HEK293 (cell line): ENCODE data around the gene SAFB.

Experiments used
- CTCF ChIA-PET: fragments of 350-600 bp; formaldehyde crosslinking; extraction: SDS; loops from one replicate; lab custom pipeline; 2021; ENCODE audit warnings: antibody characterized with exemption; lab: Yijun Ruan, JAX
- POLR2A ChIA-PET: fragments of 300-600 bp; formaldehyde crosslinking; extraction: SDS; loops from one replicate; lab custom pipeline; 2020; ENCODE audit warnings: antibody characterized with exemption, inconsistent platforms; lab: Yijun Ruan, JAX
- H3K27ac ChIP-seq: fragments of 200-500 bp; sonication (Bioruptor generic); 2 replicates; pipeline ENCODE4 v1.5.1; 2014; ENCODE audit warnings: low read depth, low read length, control low read depth, inconsistent platforms; ENCODE audit errors: extremely low read depth
- H3K36me3 ChIP-seq, 2 experiments: fragments of 200-500 bp in 1 of 2; sonication (Bioruptor generic) in 1 of 2; 1 replicate in 1 of 2; 2 replicates in 1 of 2; pipeline ENCODE4 v1.5.1; 2014 to 2017; ENCODE audit warnings: inconsistent platforms in 2 of 2, low read length in 2 of 2; ENCODE audit not compliant: control insufficient read depth in 2 of 2, insufficient read depth in 1 of 2
- H3K4me1 ChIP-seq: fragments of 200-500 bp; sonication (Bioruptor generic); 2 replicates; pipeline ENCODE4 v1.5.1; 2014; ENCODE audit warnings: mild to moderate bottlenecking, low read length, inconsistent platforms; ENCODE audit not compliant: control insufficient read depth, insufficient read depth
- H3K4me3 ChIP-seq: 2 replicates; pipeline ENCODE4 v1.5.1; 2011; ENCODE audit warnings: low read depth, mild to moderate bottlenecking, control low read depth, low read length, moderate library complexity
- H3K9me3 ChIP-seq: fragments of 200-500 bp; sonication (Bioruptor generic); 2 replicates; pipeline ENCODE4 v1.5.1; 2014; ENCODE audit warnings: low read depth, low read length, inconsistent platforms; ENCODE audit not compliant: control insufficient read depth, insufficient read depth
- KLF16 ChIP-seq: fragments of 450-650 bp; formaldehyde crosslinking; IDR thresholded peaks from 2 replicates; pipeline ENCODE4 v1.5.1; 2017; ENCODE audit warnings: missing biosample characterization, missing genetic modification characterization
- SCRT2 ChIP-seq: fragments of 450-650 bp; formaldehyde crosslinking; IDR thresholded peaks from 2 replicates; pipeline ENCODE4 v1.5.1; 2016; ENCODE audit warnings: missing biosample characterization, missing genetic modification characterization
- ZBTB48 ChIP-seq: fragments of 450-650 bp; formaldehyde crosslinking; IDR thresholded peaks from 2 replicates; pipeline ENCODE4 v1.5.1; 2016; ENCODE audit warnings: missing biosample characterization, missing genetic modification characterization
- ZBTB8A ChIP-seq: fragments of 450-650 bp; formaldehyde crosslinking; IDR thresholded peaks from 2 replicates; pipeline ENCODE4 v1.5.1; 2016; ENCODE audit warnings: missing biosample characterization, missing genetic modification characterization
- ZEB2 ChIP-seq: fragments of 450-650 bp; formaldehyde crosslinking; IDR thresholded peaks from 2 replicates; pipeline ENCODE4 v1.5.1; 2016; ENCODE audit warnings: missing biosample characterization, missing genetic modification characterization
- ZIC2 ChIP-seq: fragments of 450-650 bp; formaldehyde crosslinking; IDR thresholded peaks from 2 replicates; pipeline ENCODE4 v1.5.1; 2016; ENCODE audit warnings: missing biosample characterization, missing genetic modification characterization
- ZNF23 ChIP-seq: fragments of 450-650 bp; formaldehyde crosslinking; IDR thresholded peaks from 2 replicates; pipeline ENCODE4 v1.5.1; 2016; ENCODE audit warnings: missing biosample characterization, missing genetic modification characterization, borderline replicate concordance
- ZNF501 ChIP-seq: fragments of 450-650 bp; formaldehyde crosslinking; IDR thresholded peaks from 2 replicates; pipeline ENCODE4 v1.5.1; 2016; ENCODE audit warnings: missing biosample characterization, missing genetic modification characterization
- ZNF530 ChIP-seq: fragments of 450-650 bp; formaldehyde crosslinking; IDR thresholded peaks from 2 replicates; pipeline ENCODE4 v1.5.1; 2016; ENCODE audit warnings: low read depth, missing biosample characterization, missing genetic modification characterization
- ZNF610 ChIP-seq: fragments of 450-650 bp; formaldehyde crosslinking; IDR thresholded peaks from 2 replicates; pipeline ENCODE4 v1.5.1; 2016; ENCODE audit warnings: missing biosample characterization, missing genetic modification characterization, borderline replicate concordance
- ZNF629 ChIP-seq: fragments of 450-650 bp; formaldehyde crosslinking; IDR thresholded peaks from 2 replicates; pipeline ENCODE4 v1.5.1; 2017; ENCODE audit warnings: missing biosample characterization, missing genetic modification characterization
- ZSCAN30 ChIP-seq: fragments of 450-650 bp; IDR thresholded peaks from 2 replicates; pipeline ENCODE4 v1.5.1; 2018; ENCODE audit warnings: missing biosample characterization, mild to moderate bottlenecking, missing genetic modification characterization, moderate library complexity
- TF ChIP-seq, protein P1 (sequence below): fragments of 450-650 bp; formaldehyde crosslinking; IDR thresholded peaks from 2 replicates; pipeline ENCODE4 v1.5.1; 2016; ENCODE audit warnings: missing biosample characterization, missing genetic modification characterization
- TF ChIP-seq, protein P2 (sequence below): fragments of 450-650 bp; formaldehyde crosslinking; IDR thresholded peaks from 2 replicates; pipeline ENCODE4 v1.5.1; 2016; ENCODE audit warnings: missing biosample characterization, missing genetic modification characterization, low read depth
- TF ChIP-seq, protein P3 (sequence below): fragments of 450-650 bp; formaldehyde crosslinking; IDR thresholded peaks from 2 replicates; pipeline ENCODE4 v1.5.1; 2016; ENCODE audit warnings: missing biosample characterization, missing genetic modification characterization
- TF ChIP-seq, protein P4 (sequence below): fragments of 450-650 bp; formaldehyde crosslinking; IDR thresholded peaks from 2 replicates; pipeline ENCODE4 v1.5.1; 2016; ENCODE audit warnings: missing biosample characterization, missing genetic modification characterization
- TF ChIP-seq, protein P5 (sequence below): fragments of 450-650 bp; formaldehyde crosslinking; conservative IDR thresholded peaks from 2 replicates; pipeline ENCODE4 v1.5.1; 2016; ENCODE audit warnings: low read depth, missing biosample characterization, missing genetic modification characterization
- TF ChIP-seq, protein P6 (sequence below): fragments of 450-650 bp; formaldehyde crosslinking; IDR thresholded peaks from 2 replicates; pipeline ENCODE4 v1.5.1; 2016; ENCODE audit warnings: missing biosample characterization, missing genetic modification characterization
- TF ChIP-seq, protein P7 (sequence below): fragments of 450-650 bp; formaldehyde crosslinking; optimal IDR thresholded peaks from 2 replicates; pipeline ENCODE3; 2016; ENCODE audit warnings: missing biosample characterization, mild to moderate bottlenecking, missing genetic modification characterization
- TF ChIP-seq, protein P8 (sequence below): fragments of 450-650 bp; formaldehyde crosslinking; IDR thresholded peaks from 2 replicates; pipeline ENCODE4; 2016; ENCODE audit warnings: missing biosample characterization, missing genetic modification characterization

SAFB gene

DNA sequence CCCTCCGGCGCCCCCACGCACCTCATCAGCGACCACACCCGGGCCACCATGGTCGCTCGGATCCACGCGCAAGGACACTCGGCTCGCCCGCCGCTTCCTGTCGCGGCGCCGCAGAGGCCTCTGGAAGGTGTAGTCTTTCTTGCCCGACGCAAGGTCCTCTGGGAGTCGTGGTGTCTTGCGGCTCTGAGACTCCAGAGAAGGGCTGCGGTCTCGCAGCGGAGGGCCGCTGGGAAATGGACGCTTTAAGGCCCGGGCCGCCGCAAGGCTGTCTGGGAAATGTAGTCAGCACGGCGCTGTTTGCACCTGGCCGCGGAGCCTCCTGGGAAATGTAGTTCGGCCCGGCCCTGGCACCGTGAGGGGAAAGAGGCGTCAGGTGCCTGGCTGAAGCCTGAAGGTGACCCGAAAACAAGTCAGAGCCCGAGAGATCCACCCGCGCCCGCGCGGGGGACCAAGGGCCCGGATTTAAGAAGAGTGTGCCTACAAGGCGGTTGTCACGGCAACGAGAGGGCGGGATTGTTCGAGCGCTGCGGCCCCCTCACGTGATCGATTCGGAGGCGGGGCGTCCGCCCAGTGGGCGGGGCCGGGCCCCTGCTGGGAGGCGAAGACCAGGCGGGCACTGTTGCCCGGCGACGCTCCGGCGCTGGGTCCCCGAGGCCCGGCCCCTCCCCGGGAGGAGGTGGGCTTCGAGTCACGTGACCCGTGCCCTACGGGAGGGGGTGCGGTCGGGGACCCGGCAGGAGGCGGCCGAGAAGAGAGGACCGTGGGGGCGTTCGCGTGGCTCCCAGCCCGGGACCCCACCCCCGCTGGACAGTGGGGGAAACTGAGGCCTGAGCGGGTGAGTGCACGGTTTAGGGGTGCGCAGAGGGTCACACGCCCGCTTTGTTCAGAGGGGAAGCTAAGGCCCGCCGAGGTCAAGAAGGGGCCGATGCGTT, 57.8 kb downstream of the SAFB start, which contains the start of the genes HSD11B1L and MICOS13:
HSD11B1L (plus strand) TSS at position 591 of the 932 bp plus-strand sequence. CDS start 3,806 bp downstream, outside the sequence.
MICOS13 (minus strand) TSS at position 80 of the 932 bp plus-strand sequence; CDS start at position 50, 30 bp downstream.
- H3K27ac ChIP-seq: peak within 1 kb of the TSS; percentile 44; the same call in 1 of the 2 replicates
- H3K9me3 ChIP-seq: no peaks in the 10 kb centered on the region
- ChIA-PET POLR2A (interaction anchor here (0.6 to 1.8 kb wide), 3 partner anchors 21 to 1926 kb away, joined by 3 to 4 read pairs (median 4); partner anchors contain the start of gene SAFB), CTCF (interaction anchor here (1.1 kb wide), 1 partner anchor 11 kb away, joined by 3 read pairs; no protein-coding TSS in a partner anchor)
- H3K36me3 ChIP-seq: peaks cover 0 to 6% of the 10 kb centered on the region in 2 experiments; a peak in 1 of 3 replicates
- H3K4me1 ChIP-seq: no peaks in the 10 kb centered on the region
- peak within 1 kb of the TSS; percentile 94 for H3K4me3 ChIP-seq
- TF ChIP-seq ZIC2 (tag by site-specific recombination) (peak; percentile 62), ZNF23 (tag by site-specific recombination) (no peak), ZNF629 (tag by site-specific recombination) (0 out of 2 replicates have a peak, but pooled peaks have one; percentile 43), ZBTB48 (tag by site-specific recombination) (peak; percentile 8; the same call in 1 of the 2 replicates), ZSCAN30 (peak; percentile 42), ZNF501 (tag by site-specific recombination) (0 out of 2 replicates have a peak, but pooled peaks have one; percentile 7), SCRT2 (peak; percentile 39; the same call in 1 of the 2 replicates), ZNF530 (tag by site-specific recombination) (no peak), ZEB2 (tag by site-specific recombination) (peak; percentile 68), KLF16 (tag by site-specific recombination) (peak; percentile 70; the same call in 1 of the 2 replicates), ZBTB8A (tag by site-specific recombination) (peak; percentile 96), ZNF610 (tag by site-specific recombination) (0 out of 2 replicates have a peak, but pooled peaks have one; percentile 20)
- TF ChIP-seq, protein P1, sequence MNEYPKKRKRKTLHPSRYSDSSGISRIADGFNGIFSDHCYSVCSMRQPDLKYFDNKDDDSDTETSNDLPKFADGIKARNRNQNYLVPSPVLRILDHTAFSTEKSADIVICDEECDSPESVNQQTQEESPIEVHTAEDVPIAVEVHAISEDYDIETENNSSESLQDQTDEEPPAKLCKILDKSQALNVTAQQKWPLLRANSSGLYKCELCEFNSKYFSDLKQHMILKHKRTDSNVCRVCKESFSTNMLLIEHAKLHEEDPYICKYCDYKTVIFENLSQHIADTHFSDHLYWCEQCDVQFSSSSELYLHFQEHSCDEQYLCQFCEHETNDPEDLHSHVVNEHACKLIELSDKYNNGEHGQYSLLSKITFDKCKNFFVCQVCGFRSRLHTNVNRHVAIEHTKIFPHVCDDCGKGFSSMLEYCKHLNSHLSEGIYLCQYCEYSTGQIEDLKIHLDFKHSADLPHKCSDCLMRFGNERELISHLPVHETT (tag by site-specific recombination): 0 out of 2 replicates have a peak, but pooled peaks have one; percentile 38
- TF ChIP-seq, protein P2, sequence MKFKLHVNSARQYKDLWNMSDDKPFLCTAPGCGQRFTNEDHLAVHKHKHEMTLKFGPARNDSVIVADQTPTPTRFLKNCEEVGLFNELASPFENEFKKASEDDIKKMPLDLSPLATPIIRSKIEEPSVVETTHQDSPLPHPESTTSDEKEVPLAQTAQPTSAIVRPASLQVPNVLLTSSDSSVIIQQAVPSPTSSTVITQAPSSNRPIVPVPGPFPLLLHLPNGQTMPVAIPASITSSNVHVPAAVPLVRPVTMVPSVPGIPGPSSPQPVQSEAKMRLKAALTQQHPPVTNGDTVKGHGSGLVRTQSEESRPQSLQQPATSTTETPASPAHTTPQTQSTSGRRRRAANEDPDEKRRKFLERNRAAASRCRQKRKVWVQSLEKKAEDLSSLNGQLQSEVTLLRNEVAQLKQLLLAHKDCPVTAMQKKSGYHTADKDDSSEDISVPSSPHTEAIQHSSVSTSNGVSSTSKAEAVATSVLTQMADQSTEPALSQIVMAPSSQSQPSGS (tag by site-specific recombination): no peak
- TF ChIP-seq, protein P3, sequence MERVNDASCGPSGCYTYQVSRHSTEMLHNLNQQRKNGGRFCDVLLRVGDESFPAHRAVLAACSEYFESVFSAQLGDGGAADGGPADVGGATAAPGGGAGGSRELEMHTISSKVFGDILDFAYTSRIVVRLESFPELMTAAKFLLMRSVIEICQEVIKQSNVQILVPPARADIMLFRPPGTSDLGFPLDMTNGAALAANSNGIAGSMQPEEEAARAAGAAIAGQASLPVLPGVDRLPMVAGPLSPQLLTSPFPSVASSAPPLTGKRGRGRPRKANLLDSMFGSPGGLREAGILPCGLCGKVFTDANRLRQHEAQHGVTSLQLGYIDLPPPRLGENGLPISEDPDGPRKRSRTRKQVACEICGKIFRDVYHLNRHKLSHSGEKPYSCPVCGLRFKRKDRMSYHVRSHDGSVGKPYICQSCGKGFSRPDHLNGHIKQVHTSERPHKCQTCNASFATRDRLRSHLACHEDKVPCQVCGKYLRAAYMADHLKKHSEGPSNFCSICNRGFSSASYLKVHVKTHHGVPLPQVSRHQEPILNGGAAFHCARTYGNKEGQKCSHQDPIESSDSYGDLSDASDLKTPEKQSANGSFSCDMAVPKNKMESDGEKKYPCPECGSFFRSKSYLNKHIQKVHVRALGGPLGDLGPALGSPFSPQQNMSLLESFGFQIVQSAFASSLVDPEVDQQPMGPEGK (tag by site-specific recombination): peak; percentile 80
- TF ChIP-seq, protein P4, sequence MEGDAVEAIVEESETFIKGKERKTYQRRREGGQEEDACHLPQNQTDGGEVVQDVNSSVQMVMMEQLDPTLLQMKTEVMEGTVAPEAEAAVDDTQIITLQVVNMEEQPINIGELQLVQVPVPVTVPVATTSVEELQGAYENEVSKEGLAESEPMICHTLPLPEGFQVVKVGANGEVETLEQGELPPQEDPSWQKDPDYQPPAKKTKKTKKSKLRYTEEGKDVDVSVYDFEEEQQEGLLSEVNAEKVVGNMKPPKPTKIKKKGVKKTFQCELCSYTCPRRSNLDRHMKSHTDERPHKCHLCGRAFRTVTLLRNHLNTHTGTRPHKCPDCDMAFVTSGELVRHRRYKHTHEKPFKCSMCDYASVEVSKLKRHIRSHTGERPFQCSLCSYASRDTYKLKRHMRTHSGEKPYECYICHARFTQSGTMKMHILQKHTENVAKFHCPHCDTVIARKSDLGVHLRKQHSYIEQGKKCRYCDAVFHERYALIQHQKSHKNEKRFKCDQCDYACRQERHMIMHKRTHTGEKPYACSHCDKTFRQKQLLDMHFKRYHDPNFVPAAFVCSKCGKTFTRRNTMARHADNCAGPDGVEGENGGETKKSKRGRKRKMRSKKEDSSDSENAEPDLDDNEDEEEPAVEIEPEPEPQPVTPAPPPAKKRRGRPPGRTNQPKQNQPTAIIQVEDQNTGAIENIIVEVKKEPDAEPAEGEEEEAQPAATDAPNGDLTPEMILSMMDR (tag by site-specific recombination): 0 out of 2 replicates have a peak, but pooled peaks have one; percentile 2
- TF ChIP-seq, protein P5, sequence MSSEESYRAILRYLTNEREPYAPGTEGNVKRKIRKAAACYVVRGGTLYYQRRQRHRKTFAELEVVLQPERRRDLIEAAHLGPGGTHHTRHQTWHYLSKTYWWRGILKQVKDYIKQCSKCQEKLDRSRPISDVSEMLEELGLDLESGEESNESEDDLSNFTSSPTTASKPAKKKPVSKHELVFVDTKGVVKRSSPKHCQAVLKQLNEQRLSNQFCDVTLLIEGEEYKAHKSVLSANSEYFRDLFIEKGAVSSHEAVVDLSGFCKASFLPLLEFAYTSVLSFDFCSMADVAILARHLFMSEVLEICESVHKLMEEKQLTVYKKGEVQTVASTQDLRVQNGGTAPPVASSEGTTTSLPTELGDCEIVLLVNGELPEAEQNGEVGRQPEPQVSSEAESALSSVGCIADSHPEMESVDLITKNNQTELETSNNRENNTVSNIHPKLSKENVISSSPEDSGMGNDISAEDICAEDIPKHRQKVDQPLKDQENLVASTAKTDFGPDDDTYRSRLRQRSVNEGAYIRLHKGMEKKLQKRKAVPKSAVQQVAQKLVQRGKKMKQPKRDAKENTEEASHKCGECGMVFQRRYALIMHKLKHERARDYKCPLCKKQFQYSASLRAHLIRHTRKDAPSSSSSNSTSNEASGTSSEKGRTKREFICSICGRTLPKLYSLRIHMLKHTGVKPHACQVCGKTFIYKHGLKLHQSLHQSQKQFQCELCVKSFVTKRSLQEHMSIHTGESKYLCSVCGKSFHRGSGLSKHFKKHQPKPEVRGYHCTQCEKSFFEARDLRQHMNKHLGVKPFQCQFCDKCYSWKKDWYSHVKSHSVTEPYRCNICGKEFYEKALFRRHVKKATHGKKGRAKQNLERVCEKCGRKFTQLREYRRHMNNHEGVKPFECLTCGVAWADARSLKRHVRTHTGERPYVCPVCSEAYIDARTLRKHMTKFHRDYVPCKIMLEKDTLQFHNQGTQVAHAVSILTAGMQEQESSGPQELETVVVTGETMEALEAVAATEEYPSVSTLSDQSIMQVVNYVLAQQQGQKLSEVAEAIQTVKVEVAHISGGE: peak; percentile 96
- TF ChIP-seq, protein P6, sequence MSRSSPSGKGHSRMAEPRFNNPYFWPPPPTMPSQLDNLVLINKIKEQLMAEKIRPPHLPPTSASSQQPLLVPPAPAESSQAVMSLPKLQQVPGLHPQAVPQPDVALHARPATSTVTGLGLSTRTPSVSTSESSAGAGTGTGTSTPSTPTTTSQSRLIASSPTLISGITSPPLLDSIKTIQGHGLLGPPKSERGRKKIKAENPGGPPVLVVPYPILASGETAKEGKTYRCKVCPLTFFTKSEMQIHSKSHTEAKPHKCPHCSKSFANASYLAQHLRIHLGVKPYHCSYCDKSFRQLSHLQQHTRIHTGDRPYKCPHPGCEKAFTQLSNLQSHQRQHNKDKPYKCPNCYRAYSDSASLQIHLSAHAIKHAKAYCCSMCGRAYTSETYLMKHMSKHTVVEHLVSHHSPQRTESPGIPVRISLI (tag by site-specific recombination): no peak
- TF ChIP-seq, protein P7, sequence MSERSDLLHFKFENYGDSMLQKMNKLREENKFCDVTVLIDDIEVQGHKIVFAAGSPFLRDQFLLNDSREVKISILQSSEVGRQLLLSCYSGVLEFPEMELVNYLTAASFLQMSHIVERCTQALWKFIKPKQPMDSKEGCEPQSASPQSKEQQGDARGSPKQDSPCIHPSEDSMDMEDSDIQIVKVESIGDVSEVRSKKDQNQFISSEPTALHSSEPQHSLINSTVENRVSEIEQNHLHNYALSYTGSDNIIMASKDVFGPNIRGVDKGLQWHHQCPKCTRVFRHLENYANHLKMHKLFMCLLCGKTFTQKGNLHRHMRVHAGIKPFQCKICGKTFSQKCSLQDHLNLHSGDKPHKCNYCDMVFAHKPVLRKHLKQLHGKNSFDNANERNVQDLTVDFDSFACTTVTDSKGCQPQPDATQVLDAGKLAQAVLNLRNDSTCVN (tag by site-specific recombination): peak; percentile 79
- TF ChIP-seq, protein P8, sequence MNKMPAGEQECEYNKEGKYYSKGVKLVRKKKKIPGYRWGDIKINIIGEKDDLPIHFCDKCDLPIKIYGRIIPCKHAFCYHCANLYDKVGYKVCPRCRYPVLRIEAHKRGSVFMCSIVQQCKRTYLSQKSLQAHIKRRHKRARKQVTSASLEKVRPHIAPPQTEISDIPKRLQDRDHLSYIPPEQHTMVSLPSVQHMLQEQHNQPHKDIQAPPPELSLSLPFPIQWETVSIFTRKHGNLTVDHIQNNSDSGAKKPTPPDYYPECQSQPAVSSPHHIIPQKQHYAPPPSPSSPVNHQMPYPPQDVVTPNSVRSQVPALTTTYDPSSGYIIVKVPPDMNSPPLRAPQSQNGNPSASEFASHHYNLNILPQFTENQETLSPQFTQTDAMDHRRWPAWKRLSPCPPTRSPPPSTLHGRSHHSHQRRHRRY: no peak
